AG04449 (cell line): ENCODE data around the gene SPATA7.

Experiments used
- CTCF ChIA-PET: fragments of 350-600 bp; formaldehyde crosslinking; extraction: SDS; loops from one replicate; lab custom pipeline; 2021; ENCODE audit warnings: antibody characterized with exemption; lab: Yijun Ruan, JAX
- POLR2A ChIA-PET: fragments of 400-600, 350-600 bp; formaldehyde crosslinking; extraction: SDS; loops from one replicate; lab custom pipeline; 2020; ENCODE audit warnings: antibody characterized with exemption, inconsistent platforms; lab: Yijun Ruan, JAX
- DNase-seq: peaks from one replicate; pipeline ENCODE4 v3.0.0-alpha.2; 2010; ENCODE audit warnings: low read depth, low spot score
- H3K4me3 ChIP-seq: 2 replicates; pipeline ENCODE4 v1.5.1; 2011; ENCODE audit warnings: low read depth, mild to moderate bottlenecking, control low read depth, low read length
- CTCF ChIP-seq: IDR thresholded peaks from one replicate; pipeline ENCODE4 v1.5.1; 2011; ENCODE audit warnings: mild to moderate bottlenecking, moderate library complexity, low read length, control low read depth, inconsistent platforms; ENCODE audit not compliant: insufficient read depth; ENCODE audit errors: missing control alignments

The SPATA7 gene

GRCh38 chr14:88352698-88353097 is 32.8 kb upstream of the SPATA7 start:
- ChIA-PET POLR2A (no interaction called here), CTCF (interaction anchor here (1.0 kb wide), 1 partner anchor 14 kb away, joined by 3 read pairs; no protein-coding TSS in a partner anchor)
- no peak for DNase-seq
- TF ChIP-seq CTCF, result no peak
- no peak overlapping the region for H3K4me3 ChIP-seq

- POLR2A ChIA-PET, result no interaction called here
- no peak overlapping the region for H3K4me3 ChIP-seq
- CTCF ChIA-PET, result no interaction called here
Observed at GRCh38 chr14:88354358-88354757, 31.1 kb upstream of the SPATA7 start.

GRCh38 chr14:88359500-88359899 is 26.0 kb upstream of the SPATA7 start:
- CTCF ChIA-PET, result no interaction called here
- no peak for TF ChIP-seq CTCF
- POLR2A ChIA-PET, result no interaction called here
- DNase-seq, result no peak
- H3K4me3 ChIP-seq, result no peak overlapping the region

More at GRCh38 chr14:88354358-88354757, 31.1 kb upstream of the SPATA7 start:
- TF ChIP-seq CTCF, result no peak
- no peak for DNase-seq

GRCh38 chr14:88363644-88364043 is 21.8 kb upstream of the SPATA7 start:
- no peak for TF ChIP-seq CTCF
- no peak for DNase-seq
- H3K4me3 ChIP-seq, result no peak overlapping the region
- CTCF ChIA-PET, result interaction anchor here (1.4 kb wide), 1 partner anchor 15 kb away, joined by 4 read pairs; no protein-coding TSS in a partner anchor
- POLR2A ChIA-PET, result no interaction called here

- POLR2A ChIA-PET, result no interaction called here
- H3K4me3 ChIP-seq, result no peak overlapping the region
- DNase-seq, result no peak
- CTCF ChIA-PET, result interaction anchor here (1.3 to 1.4 kb wide), 2 partner anchors 15 to 16 kb away, joined by 3 to 4 read pairs; no protein-coding TSS in a partner anchor
- TF ChIP-seq CTCF, result no peak
Observed at GRCh38 chr14:88364710-88365413, 20.6 kb upstream of the SPATA7 start.

- no peak for TF ChIP-seq CTCF
- ChIA-PET POLR2A (no interaction called here), CTCF (no interaction called here)
- no peak for DNase-seq
- H3K4me3 ChIP-seq, result no peak overlapping the region
Observed at GRCh38 chr14:88369496-88369895, 16.0 kb upstream of the SPATA7 start.
